Measurements from ENCODE around the gene PLD4.
"Not testable (repeated sequence)": the region's sequence is repeated elsewhere in the genome, so short reads cannot be mapped to it uniquely, and the experiment has no call there.

The PLD4 gene

DNA sequence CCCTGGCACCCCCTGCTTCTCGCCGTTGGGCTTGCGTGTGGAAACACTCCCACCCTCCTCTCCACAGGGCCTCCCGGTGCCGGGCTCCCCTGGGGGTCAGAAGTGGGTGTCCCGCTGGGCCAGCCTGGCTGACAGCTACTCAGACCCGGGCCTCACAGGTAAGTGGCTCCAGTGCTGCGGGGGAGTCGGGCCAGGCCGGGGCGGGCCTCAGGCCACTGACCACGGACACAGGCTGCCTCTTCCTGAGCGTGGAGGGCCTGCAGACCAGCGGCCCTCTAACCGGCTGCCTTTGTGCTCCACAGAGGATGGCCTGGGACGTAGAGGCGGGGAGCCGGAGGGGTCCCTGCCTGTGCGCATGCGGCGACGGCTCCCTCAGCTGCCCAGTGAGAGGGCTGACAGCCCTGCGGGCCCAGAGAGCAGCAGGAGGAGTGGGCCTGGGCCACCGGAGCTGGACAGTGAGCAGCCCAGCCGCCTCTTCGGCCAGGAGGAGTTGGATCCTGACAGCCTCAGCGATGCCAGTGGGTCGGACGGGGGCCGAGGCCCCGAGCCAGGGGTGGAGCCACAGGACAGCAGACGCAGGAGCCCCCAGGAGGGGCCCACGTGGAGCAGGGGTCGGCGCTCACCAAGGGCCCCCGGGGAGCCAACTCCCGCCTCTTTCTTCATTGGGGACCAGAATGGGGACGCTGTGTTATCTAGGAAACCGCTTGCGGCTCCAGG lies 38.5 kb upstream of the PLD4 start:
- no peak for DNase-seq (ENCODE audit: low read depth in 1 of 2, low spot score in 1 of 2)

DNA sequence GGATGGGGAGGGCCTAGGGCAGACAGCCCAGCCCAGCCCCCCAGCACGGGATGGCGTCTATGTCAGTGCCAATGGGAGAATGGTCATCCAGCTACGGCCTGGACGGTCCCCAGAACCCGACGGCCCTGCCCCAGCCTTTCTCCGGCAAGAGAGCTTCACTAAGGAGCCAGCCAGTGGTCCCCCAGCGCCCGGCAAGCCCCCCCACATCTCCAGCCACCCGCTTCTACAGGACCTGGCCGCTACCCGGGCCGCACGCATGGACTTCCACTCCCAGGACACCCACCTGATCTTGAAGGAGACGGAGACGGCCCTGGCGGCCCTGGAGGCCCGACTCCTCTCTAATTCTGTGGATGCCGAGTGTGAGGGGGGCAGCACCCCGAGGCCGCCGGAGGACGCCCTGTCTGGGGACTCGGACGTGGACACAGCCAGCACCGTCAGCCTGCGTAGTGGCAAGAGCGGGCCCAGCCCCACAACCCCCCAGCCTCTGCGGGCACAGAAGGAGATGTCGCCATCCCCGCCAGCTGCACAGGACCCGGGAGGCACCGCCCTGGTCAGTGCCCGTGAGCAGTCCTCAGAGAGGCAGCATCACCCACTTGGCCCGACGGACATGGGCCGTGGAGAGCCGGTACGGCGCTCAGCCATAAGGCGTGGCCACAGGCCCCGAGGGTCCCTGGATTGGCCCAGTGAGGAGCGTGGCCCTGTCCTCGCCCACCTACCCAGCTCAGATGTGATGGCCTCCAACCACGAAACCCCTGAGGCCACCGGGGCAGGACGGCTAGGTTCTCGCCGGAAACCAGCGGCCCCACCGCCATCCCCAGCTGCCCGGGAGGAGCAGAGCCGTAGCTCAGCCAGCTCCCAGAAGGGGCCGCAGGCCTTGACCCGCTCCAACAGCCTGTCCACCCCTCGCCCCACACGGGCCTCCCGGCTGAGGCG lies 37.7 kb upstream of the PLD4 start:
- DNase-seq (ENCODE audit: low read depth in 1 of 2, low spot score in 1 of 2), result no peak

DNA sequence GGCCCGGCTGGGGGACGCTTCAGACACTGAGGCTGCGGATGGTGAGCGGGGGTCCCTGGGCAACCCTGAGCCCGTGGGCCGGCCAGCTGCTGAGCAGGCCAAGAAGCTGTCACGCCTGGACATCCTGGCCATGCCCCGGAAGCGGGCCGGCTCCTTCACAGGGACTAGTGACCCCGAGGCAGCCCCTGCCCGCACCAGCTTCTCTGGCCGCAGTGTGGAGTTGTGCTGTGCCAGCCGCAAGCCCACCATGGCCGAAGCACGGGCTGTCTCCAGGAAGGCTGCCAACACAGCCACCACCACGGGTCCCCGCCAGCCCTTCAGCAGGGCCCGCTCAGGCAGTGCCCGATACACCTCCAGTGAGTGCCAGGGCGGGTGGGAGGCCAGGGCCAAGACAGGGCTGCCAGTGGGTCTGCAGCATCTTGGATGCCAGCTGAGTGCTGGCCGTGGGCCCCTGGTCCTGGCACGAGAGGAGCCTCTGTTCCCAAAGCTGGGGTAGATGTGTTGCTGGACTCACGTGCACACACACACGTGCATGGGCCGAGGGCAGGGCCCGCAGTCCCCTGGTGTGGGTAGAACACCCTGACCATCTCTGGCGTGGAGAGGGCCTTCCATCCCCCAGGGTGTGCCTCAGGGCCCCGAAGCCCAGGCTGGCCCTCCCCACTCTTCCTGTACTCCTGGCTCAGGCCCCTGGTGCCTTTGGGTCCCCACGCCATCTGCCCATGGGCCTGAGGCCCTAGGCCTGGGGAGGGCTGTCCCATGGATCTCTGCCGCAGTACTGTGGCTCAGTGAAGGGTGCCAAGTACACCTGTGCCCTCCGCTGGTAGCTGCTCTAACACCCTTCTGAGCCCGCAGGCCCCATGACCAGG lies 36.8 kb upstream of the PLD4 start:
- DNase-seq (ENCODE audit: low read depth in 1 of 2, low spot score in 1 of 2), result no peak

DNA sequence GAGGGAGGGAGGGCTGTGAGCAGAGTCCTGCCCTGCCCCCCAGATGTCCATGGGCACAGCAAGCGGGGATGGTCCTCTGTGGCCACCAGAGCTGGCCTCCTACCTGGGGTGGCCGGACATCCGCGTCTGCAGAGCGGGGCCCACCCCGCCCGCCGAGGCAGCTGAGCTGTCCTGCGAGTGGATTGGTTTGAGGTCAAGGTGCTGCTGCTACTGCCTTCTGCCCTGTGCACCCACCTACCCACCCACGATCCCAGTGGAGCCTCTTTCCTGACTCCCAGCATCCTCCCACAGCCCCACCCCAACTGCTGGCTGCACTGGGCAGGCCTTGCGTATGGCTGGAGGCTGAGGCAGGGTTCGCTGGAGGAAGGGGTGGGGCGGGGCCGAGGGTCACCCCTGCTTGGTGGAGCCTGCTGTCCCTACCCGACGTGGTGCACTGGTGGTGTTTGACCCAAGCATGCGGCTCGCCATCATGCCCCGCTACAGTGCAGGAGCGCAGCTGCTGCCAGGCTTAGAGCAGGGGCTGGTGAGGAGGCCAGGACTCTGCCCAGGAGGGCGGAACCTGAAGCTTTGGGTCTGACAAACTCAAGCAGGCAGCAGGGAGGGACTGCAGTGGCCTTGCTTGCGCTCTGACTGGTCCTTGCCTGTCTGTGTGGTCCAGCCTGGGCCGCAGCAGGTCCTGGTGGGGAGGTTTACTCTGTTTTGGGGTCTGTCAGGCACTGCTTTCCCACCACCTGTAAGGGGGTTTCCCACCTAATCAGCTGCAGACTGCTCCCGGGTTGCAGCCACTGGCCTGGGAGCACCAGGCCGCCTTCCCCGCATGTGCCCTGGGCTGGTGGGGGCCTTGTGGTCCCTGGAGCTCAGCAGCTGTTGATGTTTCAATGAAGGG lies 35.9 kb upstream of the PLD4 start:
- no peak for DNase-seq (ENCODE audit: low read depth in 1 of 2, low spot score in 1 of 2)

DNA sequence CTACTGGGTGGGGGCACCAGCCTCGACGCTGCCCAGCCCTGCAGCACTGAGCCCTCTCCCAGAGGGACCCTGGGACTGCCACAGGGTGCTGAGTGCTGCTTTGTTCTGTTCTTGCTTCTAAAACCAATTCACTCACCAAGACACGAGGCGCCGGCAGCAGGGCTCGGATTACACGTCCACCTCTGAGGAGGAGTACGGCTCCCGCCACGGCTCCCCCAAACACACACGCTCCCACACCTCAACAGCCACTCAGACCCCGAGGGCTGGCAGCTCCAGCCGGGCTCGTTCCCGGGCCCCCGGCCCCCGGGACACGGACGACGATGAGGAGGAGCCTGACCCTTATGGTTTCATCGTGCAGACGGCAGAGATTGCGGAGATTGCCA lies 35.3 kb upstream of the PLD4 start:
- DNase-seq (ENCODE audit: low read depth in 1 of 2, low spot score in 1 of 2), result no peak

DNA sequence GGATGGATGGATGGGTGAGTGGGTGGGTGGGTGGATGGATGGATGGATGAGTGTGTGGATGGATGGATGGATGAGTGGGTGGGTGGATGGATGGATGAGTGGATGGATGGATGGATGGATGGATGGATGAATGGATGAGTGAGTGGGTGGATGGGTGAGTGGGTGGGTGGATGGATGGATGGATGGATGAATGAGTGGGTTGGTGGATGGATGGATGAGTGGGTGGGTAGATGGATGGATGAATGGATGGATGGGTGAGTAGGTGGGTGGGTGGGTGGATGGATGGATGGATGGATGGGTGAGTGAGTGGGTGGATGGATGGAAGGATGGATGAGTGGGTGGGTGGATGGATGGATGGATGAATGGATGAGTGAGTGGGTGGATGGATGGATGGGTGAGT lies 34.4 kb upstream of the PLD4 start:
- not testable (repeated sequence) for DNase-seq (ENCODE audit: low read depth in 1 of 2, low spot score in 1 of 2)

DNA sequence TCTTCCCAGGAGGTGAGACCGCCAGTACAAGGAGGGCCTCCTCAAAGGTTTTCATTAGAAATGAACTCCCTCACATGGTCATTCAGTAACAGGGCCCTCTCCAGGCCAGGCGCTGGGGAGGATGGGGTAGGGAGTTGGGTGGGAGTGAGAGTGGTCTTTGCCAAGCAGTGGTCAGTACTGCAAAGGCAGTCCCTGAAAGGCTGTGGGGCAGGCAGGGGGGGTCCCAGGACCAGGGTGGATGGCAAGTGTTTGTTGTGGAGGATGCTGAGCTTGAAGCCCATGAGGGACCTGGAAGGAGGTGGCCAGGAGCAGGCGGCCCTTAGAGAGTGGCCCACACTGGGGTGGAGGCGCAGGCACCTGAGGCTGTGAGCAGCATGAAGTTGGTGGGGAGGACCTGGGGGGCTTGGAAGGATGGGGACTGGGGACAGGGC lies 33.5 kb upstream of the PLD4 start:
- DNase-seq (ENCODE audit: low read depth in 1 of 2, low spot score in 1 of 2), result no peak

DNA sequence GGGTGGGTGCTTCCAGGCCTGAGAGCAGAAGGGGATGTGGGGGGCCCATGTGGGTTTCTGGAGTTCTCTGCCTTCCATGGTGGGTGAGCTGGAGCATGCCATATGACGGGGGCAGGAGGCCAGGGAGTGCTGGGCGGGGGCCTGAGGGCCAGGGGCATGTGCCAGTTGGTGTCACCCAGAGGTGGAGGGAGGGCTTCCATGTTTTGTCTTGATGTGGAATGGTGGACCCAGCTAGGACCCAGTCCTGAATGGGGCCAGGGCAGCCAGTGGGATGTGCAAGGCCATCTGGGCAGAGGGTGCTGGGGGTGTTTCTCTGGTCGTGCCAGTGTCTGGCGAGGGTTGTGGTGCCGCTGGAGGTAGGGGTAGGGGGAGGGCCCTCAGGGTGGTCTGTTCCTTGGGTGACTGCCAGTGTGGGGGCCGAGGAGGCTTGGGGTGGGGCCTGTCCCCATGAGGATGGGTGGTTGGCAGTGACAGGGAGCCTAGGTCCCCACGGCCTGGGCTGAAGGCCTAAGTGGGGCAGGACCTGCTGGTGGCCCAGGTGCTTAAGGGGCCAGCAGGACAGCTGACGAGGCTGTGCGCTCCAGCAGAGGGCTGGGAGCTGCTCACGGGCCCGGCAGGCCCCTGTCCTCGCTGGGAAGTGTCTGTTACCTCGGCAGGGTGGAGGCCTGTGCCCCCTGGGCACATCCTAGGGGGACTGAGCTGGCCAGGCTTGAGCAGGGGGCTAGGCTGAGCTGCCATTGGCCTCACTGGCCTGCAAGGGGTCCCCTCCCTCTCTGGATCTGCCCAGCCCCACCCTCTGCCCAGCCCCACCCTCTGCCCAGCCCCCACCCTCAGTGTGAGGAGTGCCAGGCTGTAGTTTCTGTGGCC lies 32.8 kb upstream of the PLD4 start:
- no peak for DNase-seq (ENCODE audit: low read depth in 1 of 2, low spot score in 1 of 2)

DNA sequence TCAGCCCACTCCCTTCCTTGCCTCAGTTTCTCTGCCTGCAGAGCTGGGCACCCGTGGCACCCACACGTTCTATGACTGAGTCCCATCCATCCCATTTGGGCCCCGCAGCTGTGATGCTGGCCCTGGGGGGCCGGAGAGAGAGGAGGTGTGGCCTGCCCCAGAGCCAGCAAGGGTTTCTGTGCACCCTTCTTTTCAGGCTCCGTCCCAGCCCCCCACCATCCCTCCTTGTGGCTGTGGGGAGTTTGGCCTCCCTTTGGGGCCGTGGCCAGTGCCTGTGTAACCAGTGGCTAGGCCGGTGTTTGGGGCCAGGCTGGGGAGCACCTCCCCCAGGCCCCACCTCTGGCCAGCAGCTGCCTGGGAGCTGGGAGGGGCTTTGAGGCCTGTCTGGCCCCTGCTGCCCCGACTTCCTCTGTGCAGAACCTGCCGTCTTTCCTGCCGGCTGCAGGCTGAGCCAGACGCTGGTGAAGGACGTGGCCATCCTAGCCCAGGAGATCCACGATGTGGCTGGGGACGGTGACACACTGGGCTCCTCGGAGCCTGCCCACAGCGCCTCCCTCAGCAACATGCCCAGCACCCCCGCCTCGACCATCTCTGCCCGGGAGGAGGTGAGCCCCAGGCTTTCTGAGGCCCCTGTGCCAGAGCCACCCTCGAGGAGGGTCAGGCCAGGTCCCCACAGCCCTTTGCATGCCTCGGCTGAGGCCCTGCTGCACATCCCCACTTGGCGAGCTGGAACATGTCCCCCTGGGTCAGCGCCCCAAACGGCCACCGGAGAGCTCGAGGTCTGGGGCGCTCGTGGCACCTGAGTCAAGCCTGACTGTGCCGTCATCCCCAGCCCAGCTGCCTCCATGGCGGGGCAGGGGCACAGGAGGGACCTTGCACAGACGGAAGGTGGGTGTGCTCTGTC lies 31.9 kb upstream of the PLD4 start:
- no peak for DNase-seq (ENCODE audit: low read depth in 1 of 2, low spot score in 1 of 2)

DNA sequence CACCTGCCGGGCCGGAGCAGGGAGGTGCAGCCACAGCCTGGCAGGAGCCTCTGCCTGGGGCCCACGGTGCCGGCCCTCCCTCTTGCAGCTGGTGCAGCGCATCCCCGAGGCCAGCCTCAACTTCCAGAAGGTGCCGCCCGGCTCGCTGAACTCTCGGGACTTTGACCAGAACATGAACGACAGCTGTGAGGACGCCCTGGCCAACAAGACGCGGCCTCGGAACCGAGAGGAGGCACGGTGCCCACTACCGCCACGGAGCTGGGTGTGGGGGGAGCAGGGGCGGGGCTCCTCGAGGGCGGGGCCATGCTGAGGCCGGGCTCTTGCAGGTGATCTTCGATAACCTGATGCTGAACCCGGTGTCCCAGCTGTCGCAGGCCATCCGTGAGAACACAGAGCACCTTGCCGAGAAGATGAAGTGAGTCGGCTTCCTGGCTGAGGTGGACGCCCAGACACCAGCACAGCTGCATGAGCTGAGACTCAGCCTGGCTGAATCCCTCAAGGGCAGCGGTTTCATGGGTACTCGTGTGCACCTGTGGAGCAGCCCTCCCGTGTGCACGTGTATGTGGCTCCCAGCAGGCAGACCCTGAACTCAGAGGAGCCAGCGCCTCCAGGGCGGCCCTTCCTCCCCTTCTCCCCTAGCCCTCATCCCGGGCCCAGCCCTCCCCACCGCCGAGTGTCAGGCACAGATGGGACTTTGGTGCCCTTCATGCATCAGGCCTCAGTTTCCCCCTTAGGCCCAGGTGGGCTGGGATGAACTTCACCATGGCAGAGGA lies 31.1 kb upstream of the PLD4 start:
- DNase-seq (ENCODE audit: low read depth in 1 of 2, low spot score in 1 of 2), result no peak

DNA sequence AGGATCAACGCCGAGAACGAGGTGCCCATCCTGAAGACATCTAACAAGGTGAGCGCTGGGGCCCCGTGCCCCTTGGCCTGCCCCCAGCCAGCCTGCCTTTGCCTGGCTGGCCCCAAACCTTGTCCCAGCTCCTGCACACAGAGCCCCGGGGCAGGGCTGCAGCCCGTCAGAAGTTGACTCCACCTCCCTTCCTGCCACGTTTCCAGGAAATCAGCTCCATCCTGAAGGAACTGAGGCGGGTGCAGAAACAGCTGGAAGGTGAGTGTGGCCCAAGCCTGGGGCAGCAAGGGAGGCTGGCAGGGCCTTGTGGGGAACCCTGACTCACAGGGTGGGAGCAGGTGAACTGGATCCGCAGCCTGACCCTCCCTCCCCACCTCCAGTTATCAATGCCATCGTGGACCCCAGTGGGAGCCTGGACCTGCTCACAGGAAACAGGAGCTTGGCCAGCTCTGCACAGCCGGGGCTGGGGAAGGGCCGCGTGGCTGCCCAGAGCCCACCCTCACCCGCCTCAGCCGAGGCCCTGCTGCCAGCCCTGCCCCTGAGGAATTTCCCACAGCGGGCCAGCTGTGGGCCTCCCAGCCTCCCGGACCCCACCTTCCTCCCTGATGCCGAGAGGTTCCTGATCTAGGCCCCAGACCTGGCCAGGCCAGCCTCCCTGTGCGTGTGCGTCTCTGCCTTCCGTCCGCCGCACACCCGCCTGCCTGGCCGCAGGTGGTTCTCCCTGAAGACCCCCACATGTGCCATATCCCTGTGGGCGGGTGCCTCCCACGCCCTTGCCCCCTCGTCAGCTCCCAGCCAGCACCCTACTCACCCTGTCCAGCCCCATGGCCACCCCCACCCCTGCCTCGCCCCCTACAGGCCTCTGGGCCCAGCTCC lies 30.1 kb upstream of the PLD4 start:
- DNase-seq (ENCODE audit: low read depth in 1 of 2, low spot score in 1 of 2), result no peak

DNA sequence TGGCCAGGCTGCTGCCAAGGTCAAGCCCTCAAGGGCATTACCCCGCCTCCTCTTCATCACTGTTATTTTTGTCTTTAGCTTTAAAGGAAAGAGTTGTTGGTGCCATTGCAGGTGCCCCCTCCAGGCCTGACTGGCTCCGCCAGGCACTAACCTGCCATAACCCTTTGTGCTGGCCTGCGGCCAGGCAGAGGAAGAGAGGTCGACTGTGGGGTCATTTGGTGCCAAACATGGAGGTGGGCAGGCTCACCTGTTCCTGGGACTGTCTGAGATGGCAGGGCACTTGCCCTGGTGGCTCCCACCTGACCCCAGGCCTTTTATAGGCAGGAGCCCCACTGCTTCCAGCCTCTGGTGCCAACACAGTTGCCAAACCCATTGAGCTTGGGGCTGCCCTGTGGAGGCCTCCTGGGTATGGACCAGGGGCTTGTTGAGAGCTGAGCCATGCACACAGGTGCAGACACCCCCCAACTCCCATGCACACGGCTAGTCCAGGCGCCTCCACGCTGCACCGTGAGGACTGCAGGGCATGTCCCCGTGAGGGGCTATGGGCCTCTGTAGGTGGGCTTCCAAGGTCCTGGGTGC lies 29.4 kb upstream of the PLD4 start:
- no peak for DNase-seq (ENCODE audit: low read depth in 1 of 2, low spot score in 1 of 2)

DNA sequence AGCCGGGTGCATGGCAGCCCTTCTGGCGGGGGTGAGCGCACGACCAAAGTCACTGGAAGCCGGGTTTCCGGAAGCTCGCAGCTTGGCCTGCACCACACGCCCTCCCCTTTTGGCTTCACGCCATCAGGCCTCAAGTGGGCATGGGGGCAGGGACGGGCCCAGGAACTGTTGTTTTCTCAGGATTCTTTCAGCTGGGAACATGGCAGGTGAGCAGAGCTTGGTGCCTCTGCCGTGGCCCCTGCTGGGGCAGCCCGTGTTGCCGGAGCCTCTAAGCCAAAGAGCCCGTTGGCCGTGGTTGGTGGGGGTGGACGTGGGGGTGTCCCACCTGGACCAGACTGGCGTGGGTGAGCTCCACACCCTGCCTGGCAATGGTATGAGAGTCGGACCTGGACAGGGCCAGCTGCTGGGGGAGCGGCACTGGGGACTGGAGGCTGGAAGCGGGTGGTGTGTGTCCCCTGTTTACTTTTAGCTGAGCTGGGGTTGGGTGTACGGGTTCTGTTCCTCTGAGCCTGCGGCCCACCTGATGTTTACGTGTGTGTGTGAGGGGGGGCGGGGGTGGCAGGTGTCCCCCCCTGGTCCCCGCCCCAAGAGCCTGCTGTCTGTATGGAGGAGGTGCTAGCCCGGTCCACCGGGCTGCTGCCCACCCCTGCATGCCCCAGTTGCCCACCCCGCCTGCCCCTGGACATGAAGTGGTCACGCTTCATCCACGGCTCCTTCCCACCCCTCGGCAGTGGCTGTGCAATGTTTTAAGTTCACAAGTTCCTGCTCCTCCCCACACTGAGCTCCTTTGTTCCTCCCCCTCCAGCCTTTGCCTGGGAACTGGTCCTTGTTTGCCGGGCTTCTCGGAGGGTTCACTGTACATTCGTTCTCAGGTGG lies 28.7 kb upstream of the PLD4 start:
- no peak for DNase-seq (ENCODE audit: low read depth in 1 of 2, low spot score in 1 of 2)

DNA sequence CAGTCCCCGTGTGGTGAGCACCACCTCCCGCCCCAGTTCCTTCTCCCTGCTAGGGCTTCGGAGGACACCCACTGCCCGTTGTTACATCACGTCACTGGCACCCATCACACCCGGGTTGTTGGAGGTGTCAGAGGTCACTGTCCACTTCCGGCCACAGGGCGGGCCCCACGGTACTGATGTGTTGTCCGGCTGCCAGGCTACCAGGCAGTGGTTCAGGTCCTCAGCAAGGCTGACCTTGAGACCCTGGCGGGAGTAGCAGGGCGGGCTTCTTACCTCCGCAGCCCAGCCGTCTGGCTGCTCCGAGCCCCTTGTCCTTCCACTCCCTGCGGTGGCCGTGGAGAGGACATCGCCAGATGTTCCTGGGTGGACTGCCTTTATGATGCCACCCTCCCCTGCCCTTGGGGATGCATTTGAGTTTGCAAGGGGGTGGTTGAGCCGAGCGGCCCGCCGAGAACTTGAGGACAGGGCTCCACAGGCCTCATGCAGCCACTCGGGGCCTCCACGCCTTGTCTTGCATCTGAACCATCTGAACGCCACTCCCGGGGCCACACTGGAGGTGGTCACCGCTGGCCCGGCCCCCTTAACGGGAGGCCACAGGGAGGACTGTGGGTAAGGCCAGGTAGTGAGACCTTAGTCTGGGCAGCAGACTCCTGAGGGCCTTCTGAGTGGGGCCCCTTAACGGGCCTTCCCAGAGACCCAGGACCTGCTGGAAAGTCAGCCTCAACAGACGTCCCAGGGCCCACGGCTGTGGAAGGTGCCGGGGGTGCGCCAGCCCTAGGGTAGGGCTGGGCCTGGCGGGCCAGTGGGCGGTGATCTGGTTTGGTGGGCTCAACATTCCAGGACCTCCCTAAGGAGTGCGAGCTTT lies 27.1 kb upstream of the PLD4 start:
- no peak for DNase-seq (ENCODE audit: low read depth in 1 of 2, low spot score in 1 of 2)

DNA sequence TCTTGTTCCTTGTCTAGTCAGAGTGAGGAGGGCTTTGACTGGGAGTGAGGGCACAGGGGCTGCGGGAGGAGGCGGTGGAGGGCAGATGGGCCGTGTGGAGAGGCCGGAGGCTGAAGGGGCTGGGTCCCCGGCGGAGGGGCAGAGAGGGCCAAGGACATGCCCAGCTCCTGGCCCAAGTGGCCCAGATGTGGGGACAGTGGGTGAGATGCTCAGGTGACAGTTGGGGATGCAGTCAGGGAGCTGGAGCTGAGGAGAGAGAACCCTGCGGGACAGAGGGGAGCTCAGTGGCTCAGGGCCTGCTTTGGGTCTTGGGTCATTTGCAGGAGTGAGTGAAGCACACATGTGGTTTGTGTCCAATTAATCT lies 26.5 kb upstream of the PLD4 start:
- DNase-seq (ENCODE audit: low read depth in 1 of 2, low spot score in 1 of 2), result no peak
